WTC11 (cell line): ENCODE results near the gene PLEKHO2. TPM values are rescaled to one million over a fixed set of nuclear protein-coding genes. Genes with fewer than 3 reads are reported as not detected.
"Not testable (repeated sequence)": the region's sequence is repeated elsewhere in the genome, so short reads cannot be mapped to it uniquely, and the experiment has no call there.

ENCODE experiments used
- ATAC-seq: fragments of 200-7000 bp; cut with Tn5 transposase; 2 replicates; pipeline ENCODE4 v1.10.0; 2021; ENCODE audit warnings: mild to moderate bottlenecking, moderate library complexity
- CTCF ChIA-PET: fragments of 300-600 bp; sonication (Branson Sonifier 250); formaldehyde crosslinking; loops from one replicate; lab custom pipeline; 2021; ENCODE audit warnings: antibody characterized with exemption; lab: Charles Lee
- POLR2A ChIA-PET: fragments of 350-600 bp; sonication (Branson Sonifier 250); formaldehyde crosslinking; loops from one replicate; lab custom pipeline; 2021; ENCODE audit warnings: antibody characterized with exemption; lab: Charles Lee
- DNase-seq: peaks from one replicate; pipeline ENCODE4 v3.0.0; 2021; ENCODE audit warnings: low spot score
- H3K27ac Mint-ChIP-seq: 2 replicates; pipeline ENCODE4 v1.8.0; 2021; ENCODE audit warnings: mixed read lengths
- H3K27me3 Mint-ChIP-seq: 2 replicates; pipeline ENCODE4 v1.8.0; 2021; ENCODE audit warnings: low read depth, mild to moderate bottlenecking, moderate library complexity, mixed read lengths
- H3K36me3 Mint-ChIP-seq: 2 replicates; pipeline ENCODE4 v1.8.0; 2021; ENCODE audit warnings: mixed read lengths
- H3K4me1 Mint-ChIP-seq: 2 replicates; pipeline ENCODE4 v1.8.0; 2022; ENCODE audit warnings: mixed read lengths
- H3K4me3 Mint-ChIP-seq: 2 replicates; pipeline ENCODE4 v1.8.0; 2021; ENCODE audit warnings: mild to moderate bottlenecking, moderate library complexity, mixed read lengths
- H3K9me3 Mint-ChIP-seq: 2 replicates; pipeline ENCODE4 v1.8.0; 2021; ENCODE audit warnings: mixed read lengths
- ATF3 ChIP-seq: sonication (generic); formaldehyde crosslinking; conservative IDR thresholded peaks from 2 replicates; pipeline ENCODE4 v1.8.1; 2022; ENCODE audit warnings: mild to moderate bottlenecking, missing genetic modification reagents
- CDX4 ChIP-seq: fragments of 250-450 bp; sonication (Bioruptor Pico); IDR thresholded peaks from 2 replicates; pipeline ENCODE4 v1.9.0; 2021; ENCODE audit warnings: moderate library complexity, mild to moderate bottlenecking, inconsistent platforms, borderline replicate concordance
- CREB1 ChIP-seq: sonication (generic); formaldehyde crosslinking; IDR thresholded peaks from 2 replicates; pipeline ENCODE4 v1.8.0; 2023; ENCODE audit warnings: mild to moderate bottlenecking, missing genetic modification reagents
- E2F1 ChIP-seq: sonication (generic); formaldehyde crosslinking; IDR thresholded peaks from 2 replicates; pipeline ENCODE4 v1.8.0; 2022; ENCODE audit warnings: mild to moderate bottlenecking, missing genetic modification reagents
- E2F4 ChIP-seq: sonication (generic); formaldehyde crosslinking; IDR thresholded peaks from 2 replicates; pipeline ENCODE4 v1.8.1; 2022; ENCODE audit warnings: low read depth, mild to moderate bottlenecking, moderate library complexity, missing genetic modification reagents, borderline replicate concordance
- ERG ChIP-seq: fragments of 250-450 bp; sonication (Bioruptor Pico); IDR thresholded peaks from 2 replicates; pipeline ENCODE4 v1.8.0; 2021; ENCODE audit warnings: mild to moderate bottlenecking
- NR2C2 ChIP-seq: sonication (generic); formaldehyde crosslinking; IDR thresholded peaks from 2 replicates; pipeline ENCODE4 v1.8.0; 2022; ENCODE audit warnings: mild to moderate bottlenecking, missing genetic modification reagents
- OVOL2 ChIP-seq: fragments of 250-450 bp; sonication (Bioruptor Pico); IDR thresholded peaks from 2 replicates; pipeline ENCODE4 v1.9.0; 2021; ENCODE audit warnings: mild to moderate bottlenecking, borderline replicate concordance
- PRRX2 ChIP-seq: fragments of 250-450 bp; sonication (Bioruptor Pico); IDR thresholded peaks from 2 replicates; pipeline ENCODE4 v1.8.0; 2021; ENCODE audit warnings: mild to moderate bottlenecking
- ZNF425 ChIP-seq: fragments of 250-450 bp; sonication (Bioruptor Pico); conservative IDR thresholded peaks from 2 replicates; pipeline ENCODE4 v1.9.0; 2021; ENCODE audit warnings: mild to moderate bottlenecking
- ZNF512 ChIP-seq: sonication (generic); formaldehyde crosslinking; IDR thresholded peaks from 2 replicates; pipeline ENCODE4 v1.8.1; 2022; ENCODE audit warnings: missing genetic modification reagents, borderline replicate concordance
- total RNA-seq: library from RNA; stranded (reverse); gene quantifications from 3 replicates; pipeline ENCODE4 v1.2.3, GENCODE V29; 2021

Gene PLEKHO2
- total RNA-seq, 1 experiment from 2014 or later = 22.1 TPM

- DNase-seq (no peak), ATAC-seq (no peak)
- H3K27ac Mint-ChIP-seq = peak overlapping the region; percentile 99
- H3K27me3 Mint-ChIP-seq = no peaks in the 10 kb centered on the region
- H3K4me1 Mint-ChIP-seq = peaks cover 68% of the 10 kb centered on the region
- H3K36me3 Mint-ChIP-seq = peaks cover 24% of the 10 kb centered on the region
- POLR2A ChIA-PET = interaction anchor here (0.6 to 5.2 kb wide), 5 partner anchors 9 to 81 kb away, joined by 3 to 45 read pairs (median 4); partner anchors contain the start of genes PIF1 and PLEKHO2
- TF ChIP-seq ZNF512 (CRISPR knock-in tag) = no peak
- TF ChIP-seq CREB1 (CRISPR knock-in tag) = no peak
- TF ChIP-seq PRRX2 = no peak
- TF ChIP-seq E2F1 = no peak
- TF ChIP-seq ATF3 (CRISPR knock-in tag) = no peak
- TF ChIP-seq CDX4 (CRISPR knock-in tag) = no peak
- TF ChIP-seq NR2C2 = no peak
- TF ChIP-seq E2F4 (CRISPR knock-in tag) = no peak
- no peak for TF ChIP-seq OVOL2 (CRISPR knock-in tag)
- no peak for TF ChIP-seq ERG
- CTCF ChIA-PET = interaction anchor here (0.6 to 6.7 kb wide), 6 partner anchors 24 to 126 kb away, joined by 3 to 108 read pairs (median 9); no protein-coding TSS in a partner anchor
- H3K4me3 Mint-ChIP-seq = no peak overlapping the region
- no peaks in the 10 kb centered on the region for H3K9me3 Mint-ChIP-seq
Observed at GRCh38 chr15:64813075-64813474, 28.6 kb upstream of the PLEKHO2 start.

- H3K9me3 Mint-ChIP-seq, H3K4me3 Mint-ChIP-seq, H3K27ac Mint-ChIP-seq, H3K27me3 Mint-ChIP-seq, DNase-seq, ATAC-seq: not testable (repeated sequence)
- POLR2A ChIA-PET = interaction anchor here (0.7 to 1.3 kb wide), 2 partner anchors 91 to 354 kb away, joined by 3 read pairs; partner anchors contain the start of gene ZNF609
- H3K36me3 Mint-ChIP-seq = peaks cover 34% of the 10 kb centered on the region
- peaks cover 56% of the 10 kb centered on the region for H3K4me1 Mint-ChIP-seq
- CTCF ChIA-PET = interaction anchor here (0.7 to 3.1 kb wide), 7 partner anchors 11 to 98 kb away, joined by 3 to 11 read pairs (median 6); partner anchors contain the start of gene PIF1
Observed at GRCh38 chr15:64814283-64814682, 27.4 kb upstream of the PLEKHO2 start.

- not testable (repeated sequence) for H3K9me3 Mint-ChIP-seq, DNase-seq
- CTCF ChIA-PET = interaction anchor here (0.7 to 3.1 kb wide), 7 partner anchors 11 to 97 kb away, joined by 3 to 11 read pairs (median 6); partner anchors contain the start of gene PIF1
- peak overlapping the region; percentile 89 for H3K27ac Mint-ChIP-seq
- peaks cover 41% of the 10 kb centered on the region for H3K36me3 Mint-ChIP-seq
- H3K4me1 Mint-ChIP-seq = peaks cover 49% of the 10 kb centered on the region
- peak; percentile 60; the same call in 1 of the 2 replicates for TF ChIP-seq ZNF425 (CRISPR knock-in tag)
- TF ChIP-seq, all 79 proteins: peak for 1; not testable (repeated sequence) for 78
- POLR2A ChIA-PET = interaction anchor here (0.7 to 1.4 kb wide), 3 partner anchors 26 to 355 kb away, joined by 3 to 4 read pairs (median 3); partner anchors contain the start of gene ZNF609
- not testable (repeated sequence) for H3K4me3 Mint-ChIP-seq, ATAC-seq, H3K27me3 Mint-ChIP-seq
Observed at GRCh38 chr15:64814965-64815364, 26.8 kb upstream of the PLEKHO2 start.
